VCaP (cell line): ENCODE data around the gene LDB2.

Experiments used
- H3K27ac ChIP-seq: fragments of 450-650 bp; 2 replicates; pipeline ENCODE4 v1.5.1; 2017
- TF ChIP-seq, protein P1 (sequence below): fragments of 450-650 bp; conservative IDR thresholded peaks from 2 replicates; pipeline ENCODE4 v1.5.1; 2017; ENCODE audit warnings: mild to moderate bottlenecking, moderate library complexity

LDB2 gene

DNA sequence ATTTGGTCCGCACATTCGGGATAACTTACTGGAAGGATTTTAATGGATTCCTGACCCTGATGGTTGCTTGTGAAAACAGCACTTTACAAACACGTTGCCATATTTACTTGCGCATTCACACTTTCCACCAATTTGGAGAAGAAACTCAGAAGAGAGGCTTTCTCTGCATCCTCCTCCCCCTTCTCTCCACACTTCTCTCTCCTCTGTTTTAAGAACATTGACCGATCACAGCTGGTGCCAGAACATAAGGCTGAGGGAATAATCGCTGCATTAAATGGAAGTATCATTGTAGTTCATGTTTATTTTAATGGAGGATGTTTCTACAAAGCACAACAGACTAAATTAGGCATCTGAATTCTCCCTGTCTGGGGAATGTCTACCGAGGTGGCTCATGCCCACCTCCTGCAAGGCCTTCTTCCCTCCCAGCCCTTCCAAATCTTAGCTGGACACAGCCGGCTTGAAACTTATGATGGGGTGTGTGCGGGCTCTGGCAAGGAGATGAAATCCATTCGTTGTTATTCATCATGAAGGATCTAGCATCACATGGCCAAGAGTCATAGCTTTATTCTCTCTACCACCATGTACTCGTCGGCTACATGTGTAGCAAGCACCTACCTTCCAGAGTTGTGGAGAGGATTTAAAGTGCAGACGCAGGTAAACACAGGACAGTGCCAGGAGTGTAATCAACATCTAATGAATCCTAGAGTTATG, 204.1 kb downstream of the LDB2 start:
- H3K27ac ChIP-seq = no peak overlapping the region
- TF ChIP-seq, protein P1, sequence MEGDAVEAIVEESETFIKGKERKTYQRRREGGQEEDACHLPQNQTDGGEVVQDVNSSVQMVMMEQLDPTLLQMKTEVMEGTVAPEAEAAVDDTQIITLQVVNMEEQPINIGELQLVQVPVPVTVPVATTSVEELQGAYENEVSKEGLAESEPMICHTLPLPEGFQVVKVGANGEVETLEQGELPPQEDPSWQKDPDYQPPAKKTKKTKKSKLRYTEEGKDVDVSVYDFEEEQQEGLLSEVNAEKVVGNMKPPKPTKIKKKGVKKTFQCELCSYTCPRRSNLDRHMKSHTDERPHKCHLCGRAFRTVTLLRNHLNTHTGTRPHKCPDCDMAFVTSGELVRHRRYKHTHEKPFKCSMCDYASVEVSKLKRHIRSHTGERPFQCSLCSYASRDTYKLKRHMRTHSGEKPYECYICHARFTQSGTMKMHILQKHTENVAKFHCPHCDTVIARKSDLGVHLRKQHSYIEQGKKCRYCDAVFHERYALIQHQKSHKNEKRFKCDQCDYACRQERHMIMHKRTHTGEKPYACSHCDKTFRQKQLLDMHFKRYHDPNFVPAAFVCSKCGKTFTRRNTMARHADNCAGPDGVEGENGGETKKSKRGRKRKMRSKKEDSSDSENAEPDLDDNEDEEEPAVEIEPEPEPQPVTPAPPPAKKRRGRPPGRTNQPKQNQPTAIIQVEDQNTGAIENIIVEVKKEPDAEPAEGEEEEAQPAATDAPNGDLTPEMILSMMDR = no peak

DNA sequence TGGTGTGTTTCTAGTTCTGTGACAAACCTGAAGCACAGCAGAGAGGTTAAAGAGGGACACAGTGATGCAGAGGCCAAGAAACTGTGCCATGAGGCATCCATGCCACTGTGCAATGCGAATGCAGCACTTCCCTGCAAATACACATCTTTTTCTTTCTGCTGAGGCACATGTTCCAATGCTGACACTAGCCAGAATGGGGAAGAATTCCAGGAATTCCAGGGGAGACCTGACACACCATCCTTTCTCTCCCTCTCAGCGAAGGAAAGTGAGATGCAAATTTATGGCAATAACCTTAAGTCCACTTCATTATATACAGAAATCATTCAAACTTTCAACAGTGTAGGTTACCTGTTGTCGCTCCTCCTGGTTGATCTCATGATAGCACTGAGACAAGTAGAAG, 204.8 kb downstream of the LDB2 start:
- TF ChIP-seq, protein P1 = no peak
- no peak overlapping the region for H3K27ac ChIP-seq

DNA sequence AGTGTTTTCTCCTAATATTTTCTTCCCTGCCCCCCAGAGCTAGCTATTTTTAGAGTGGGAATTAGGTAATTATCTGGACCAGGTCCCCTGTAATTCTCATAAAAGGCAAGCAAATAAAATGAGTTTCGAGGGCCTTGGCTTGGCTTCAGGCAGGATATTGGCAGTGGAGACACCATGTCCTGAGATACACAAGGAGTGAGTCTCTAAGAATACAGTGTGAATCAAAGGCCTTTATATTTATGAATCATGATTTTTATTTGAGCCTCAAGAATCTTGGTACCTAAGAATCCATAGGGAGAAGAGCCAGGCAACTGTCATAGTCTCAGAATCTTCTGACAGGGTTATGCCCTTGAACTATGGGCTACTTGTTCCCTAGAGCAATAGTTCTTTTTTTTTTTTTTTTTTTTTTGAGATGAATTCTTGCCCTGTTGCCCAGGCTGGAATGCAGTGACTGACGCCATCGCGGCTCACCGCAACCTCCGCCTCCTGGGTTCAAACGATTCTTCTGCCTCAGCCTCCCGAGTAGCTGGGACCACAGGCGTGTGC, 205.4 kb downstream of the LDB2 start:
- H3K27ac ChIP-seq = no peak overlapping the region
- TF ChIP-seq, protein P1 = no peak

DNA sequence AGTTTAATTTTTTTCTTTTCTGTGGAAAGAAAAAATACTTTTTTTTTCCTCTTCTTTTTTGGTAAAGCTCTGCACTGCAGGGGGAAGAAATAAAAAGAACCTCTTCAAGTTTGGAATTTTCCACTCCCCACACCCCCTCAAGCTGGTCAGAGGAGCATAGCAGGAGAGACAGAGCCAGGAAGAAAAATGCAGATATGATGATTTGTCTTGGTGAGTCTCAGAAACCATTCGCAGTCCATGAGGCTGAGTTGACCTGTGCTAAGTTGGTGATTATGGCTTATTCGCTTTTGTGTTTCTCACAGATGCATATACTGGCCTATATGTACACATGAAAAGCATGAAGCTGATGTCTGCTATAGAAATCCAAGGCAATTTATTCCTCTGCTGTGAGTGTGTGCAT, 205.9 kb downstream of the LDB2 start:
- no peak overlapping the region for H3K27ac ChIP-seq
- TF ChIP-seq, protein P1 = no peak

DNA sequence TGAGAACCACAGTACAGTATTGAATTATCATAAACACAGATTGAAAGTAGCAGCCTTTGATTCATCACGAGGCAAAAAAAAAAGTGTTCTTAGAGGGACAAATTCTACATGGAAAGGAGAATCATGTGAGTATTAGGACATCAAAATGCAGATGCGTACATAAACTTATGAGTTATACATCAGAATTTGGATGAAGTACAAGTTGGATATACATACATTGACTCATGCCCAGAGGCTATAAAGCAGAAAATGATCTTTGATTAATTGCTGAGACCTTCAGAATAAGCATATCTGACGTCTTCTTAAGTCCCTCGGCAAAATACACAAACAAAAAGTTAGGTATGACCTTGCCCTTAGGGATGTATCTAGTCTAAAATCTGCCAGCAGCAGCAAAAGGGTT, 206.4 kb downstream of the LDB2 start:
- TF ChIP-seq, protein P1 = no peak
- no peak overlapping the region for H3K27ac ChIP-seq

DNA sequence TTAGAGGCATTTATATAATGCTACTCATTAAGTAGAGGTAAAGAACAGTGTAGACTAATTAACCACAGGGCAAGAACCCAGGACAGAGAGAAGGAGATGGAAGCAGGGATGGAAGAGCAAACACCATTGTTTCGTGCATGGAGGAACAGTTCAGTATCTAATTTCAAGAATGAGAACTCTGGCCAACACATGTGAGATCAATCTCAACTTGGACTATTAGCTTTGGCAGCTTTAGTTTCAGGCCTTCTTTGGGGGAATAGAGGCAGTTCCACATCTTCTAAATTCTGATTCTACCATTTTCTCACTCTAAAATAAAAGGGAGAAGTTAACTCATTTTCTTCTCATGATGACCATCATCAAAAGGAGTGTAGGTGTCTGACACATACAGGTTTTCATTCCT, 207.0 kb downstream of the LDB2 start:
- no peak overlapping the region for H3K27ac ChIP-seq

DNA sequence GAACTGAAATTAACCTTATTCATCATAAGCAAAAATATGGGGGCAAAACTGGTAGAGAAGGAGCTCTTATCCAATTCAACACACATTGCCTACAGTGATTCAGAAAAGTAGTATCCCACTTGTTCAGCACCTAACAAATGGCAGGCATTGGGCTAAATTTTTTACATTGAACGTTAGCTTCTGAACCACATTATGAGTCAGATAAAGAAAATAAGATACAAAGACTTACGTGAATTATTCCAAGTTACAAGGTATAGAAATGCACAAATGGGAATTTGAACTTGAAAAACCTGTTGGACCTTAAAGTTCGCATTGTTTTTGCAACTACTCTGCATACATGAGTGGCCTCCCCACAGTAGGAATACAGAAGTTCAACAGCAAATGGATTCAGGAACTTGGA, 210.6 kb downstream of the LDB2 start:
- no peak overlapping the region for H3K27ac ChIP-seq
- TF ChIP-seq, protein P1 = no peak

More for the DNA sequence above, 207.0 kb downstream of the LDB2 start:
- TF ChIP-seq, protein P1 = no peak
